Right renal cortex interstitium (tissue), 3 donors: ENCODE results near the gene SH3D19. TPM values are rescaled to one million over a fixed set of nuclear protein-coding genes. Genes with fewer than 3 reads are reported as not detected.
"Not testable (repeated sequence)": the region's sequence is repeated elsewhere in the genome, so short reads cannot be mapped to it uniquely, and the experiment has no call there.

ENCODE experiments used
- DNase-seq, 3 donors: peaks; one replicate each; pipeline ENCODE4 v3.0.0-alpha.2; 2013; ENCODE audit warnings: low read depth in 3 of 3, low spot score in 2 of 3
- polyA plus RNA-seq, 3 donors: library from polyadenylated mRNA; unstranded; fragments of 120-200 nt; gene quantifications; one replicate each; pipeline ENCODE4 v1.2.1, GENCODE V29; 2013; ENCODE audit not compliant: insufficient read length in 3 of 3

SH3D19 gene
- polyA plus RNA-seq, 3 donors: 25.0 to 27.5 (median 26.9) TPM

GRCh38 chr4:151165205-151166000 lies 160.0 kb downstream of the SH3D19 start:
- no peak for DNase-seq

- DNase-seq: no peak
Measured at GRCh38 chr4:151163855-151164254, 161.6 kb downstream of the SH3D19 start.

DNA sequence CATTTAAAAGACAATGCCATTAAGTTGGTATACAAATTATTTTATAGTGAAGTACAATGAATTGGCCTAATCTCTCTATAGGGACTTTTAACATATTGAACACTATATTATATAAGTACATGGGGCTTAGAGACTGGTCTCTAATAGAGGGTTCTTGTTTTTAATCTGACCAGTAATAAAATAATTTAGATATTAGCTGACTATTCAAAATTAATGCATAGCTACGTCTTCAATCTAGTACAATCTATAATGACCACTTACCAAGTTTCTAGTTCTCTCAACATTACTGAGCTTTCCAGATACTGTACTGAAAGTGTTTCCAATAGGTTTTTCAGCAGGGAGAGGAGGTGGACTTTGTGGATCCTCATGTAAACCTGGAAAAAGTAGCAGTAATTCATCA lies 166.4 kb downstream of the SH3D19 start:
- DNase-seq: no peak

DNA sequence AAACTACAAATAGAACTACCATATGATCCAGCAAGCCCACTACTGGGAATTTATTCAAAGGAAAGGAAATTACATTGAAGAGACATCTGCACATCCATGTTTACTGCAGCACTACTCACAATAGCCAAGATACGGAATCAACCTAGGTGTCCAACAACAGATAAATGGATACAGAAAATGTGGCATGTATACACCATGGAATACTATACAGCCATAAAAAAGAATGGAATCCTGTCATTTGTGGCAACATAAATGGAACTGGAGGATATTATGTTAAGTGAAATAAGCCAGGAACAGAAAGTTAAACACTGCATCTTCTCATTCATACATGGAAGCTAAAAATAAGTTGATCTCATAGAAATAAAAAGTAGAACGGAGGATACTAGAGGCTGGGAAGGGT lies 167.9 kb downstream of the SH3D19 start:
- DNase-seq: no peak

DNA sequence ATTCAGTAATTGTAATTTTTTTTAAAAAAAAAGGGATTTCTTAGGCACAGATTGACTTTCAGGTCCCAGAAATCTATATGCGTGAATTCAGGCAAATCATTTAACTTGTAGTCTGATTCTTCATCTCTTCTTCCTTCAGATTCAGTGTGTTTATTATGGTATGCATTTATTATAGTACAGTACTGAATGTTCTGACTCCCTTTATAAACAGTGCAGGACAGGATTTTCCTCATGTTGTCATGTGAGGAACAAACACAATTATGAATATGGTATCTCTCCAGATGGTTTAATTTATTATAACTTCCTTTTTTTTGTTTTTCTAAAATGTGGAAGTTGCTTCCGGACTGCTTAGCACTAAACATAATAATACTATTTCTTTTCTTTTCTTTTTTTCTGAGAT lies 171.8 kb downstream of the SH3D19 start:
- no peak for DNase-seq

DNA sequence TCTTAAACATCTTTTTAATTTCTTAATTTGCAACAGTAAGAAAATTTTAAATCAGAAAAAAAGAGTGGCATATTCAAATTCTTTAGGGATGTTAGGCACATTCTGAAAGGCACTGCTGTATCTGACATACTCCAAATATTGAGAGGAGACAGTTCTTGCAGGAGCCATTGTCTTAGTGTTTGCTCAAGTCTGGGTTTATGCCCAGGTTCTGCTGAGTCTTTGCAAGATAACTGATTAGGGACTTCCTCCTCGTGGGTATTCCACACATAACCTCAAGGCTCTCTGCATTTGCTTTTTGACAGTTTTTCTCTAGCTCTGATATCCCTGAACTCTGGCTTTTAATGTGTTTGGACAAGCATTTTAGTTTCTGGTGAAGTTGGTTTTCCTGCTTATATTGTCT lies 173.4 kb downstream of the SH3D19 start:
- DNase-seq: no peak

DNA sequence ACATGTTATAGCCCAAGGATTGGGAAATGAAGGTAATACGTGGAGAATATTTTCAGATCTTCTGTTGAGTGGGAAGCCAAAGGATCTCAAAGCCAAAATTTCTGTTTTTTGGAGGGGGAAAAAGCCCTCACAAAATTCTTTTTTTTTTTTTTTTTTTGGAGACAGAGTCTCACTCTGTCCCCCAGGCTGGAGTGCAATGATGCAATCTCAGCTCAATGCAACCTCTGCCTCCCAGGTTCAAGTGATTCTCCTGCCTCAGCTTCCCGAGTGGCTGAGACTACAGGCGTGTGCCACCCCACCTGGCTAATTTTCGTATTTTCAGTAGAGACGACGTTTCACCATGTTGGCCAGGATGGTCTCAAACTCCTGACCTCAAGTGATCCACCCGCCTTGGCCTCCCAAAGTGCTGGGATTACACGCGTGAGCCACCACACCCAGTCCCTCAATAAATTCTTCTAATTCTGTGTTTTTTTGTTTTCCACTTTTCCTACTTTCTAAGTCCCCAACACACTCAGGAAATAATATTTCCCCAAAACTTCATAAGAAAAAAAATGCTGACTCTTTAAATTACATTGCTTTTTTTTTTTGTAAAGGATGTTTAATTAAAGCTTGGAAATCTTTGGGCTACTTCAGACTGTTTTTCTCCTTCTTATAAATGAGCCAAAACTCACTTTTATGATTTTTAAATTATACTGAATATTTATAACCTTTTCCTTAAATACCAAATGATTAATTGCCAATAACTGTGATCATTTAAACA lies 174.4 kb downstream of the SH3D19 start:
- no peak for DNase-seq

DNA sequence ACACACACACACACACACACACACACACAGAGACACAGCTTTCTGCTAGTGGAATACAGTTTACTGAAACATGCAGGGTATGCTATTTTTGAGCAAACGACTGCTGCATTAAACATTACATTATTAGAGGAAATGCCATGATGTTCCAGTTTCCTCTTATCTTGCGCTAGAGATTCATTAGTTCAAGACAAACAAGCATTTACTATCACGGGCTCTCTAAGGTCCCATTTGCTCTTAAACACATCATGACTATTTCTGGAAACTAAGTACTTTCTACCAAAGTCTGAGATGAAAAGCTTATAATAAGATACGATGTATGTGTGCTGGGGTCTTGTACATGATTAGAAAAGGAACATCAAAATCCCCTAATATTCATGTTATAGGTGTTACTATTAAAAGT lies 177.1 kb downstream of the SH3D19 start:
- no peak for DNase-seq

DNA sequence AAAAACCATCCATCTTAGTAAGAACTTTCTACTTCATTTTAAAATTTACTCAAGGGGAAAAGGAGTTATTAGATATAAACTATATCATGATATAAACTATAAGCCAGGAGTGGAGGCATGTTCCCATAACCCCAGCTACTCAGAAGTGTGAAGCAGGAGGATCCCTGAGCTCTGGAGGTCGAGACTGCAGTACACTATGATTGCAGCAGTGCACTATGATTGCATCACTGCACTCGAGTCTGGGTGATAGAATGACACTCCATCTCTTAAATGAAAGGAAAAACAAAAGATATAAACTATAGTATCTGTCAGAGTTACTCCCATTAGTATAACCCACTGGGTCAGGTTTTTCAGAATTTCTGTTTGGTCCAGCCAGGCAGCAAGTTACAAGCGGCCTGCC lies 178.4 kb downstream of the SH3D19 start:
- DNase-seq: no peak

DNA sequence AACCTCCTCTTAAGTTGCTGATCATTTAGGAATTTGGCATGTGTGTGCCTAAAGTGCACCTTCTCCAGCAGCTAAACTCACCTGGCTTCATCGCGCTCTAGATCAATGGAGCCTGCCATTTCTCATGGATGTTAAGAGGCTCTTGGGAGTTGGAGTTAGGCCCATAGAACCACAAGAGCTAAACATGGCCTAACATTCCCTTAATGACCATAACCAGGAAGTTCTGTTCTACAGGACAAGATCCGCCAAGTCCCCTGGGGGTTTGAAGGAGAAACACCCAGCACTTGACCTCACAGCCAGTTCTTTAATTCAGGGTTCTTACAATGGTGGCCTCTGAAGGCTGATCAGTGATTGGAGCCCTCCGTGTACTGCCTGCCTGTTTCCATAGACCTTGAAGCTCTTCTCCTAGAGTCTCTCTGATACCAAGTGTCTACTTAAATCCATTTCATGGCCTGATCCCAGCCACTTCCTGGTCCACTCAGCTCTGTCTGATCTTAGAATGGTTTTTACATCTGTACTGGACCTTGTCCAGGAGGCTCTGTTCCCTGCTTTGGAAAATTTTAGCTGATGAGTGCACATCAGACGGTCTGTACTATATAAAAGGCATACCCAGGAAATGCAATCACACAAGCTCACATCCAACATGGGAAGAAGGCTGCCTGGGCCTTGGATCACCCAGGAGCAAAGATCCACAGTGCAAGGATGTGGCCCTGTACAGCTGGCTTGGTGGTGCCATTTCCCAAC lies 180.9 kb downstream of the SH3D19 start:
- no peak for DNase-seq

DNA sequence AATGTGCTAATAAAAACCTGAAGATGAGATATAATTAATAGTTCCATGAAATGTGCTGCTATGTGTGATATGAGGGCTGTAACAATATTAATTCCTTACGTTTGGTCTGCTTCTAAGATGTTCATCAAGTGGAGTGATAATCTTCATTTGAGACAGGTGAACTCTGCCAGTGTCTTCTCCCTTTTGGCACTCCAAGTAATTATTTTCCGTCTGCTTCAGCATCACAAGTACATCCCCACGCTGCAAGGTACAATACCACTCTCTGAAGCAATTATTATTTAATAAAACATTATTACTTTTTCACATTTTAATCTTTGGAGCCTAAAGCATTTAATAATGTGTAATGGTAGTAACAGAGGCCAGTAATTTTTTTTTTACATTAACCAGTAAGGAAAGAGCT lies 181.6 kb downstream of the SH3D19 start:
- DNase-seq: no peak

- DNase-seq: no peak
Measured at GRCh38 chr4:151143162-151143561, 182.2 kb downstream of the SH3D19 start.

DNA sequence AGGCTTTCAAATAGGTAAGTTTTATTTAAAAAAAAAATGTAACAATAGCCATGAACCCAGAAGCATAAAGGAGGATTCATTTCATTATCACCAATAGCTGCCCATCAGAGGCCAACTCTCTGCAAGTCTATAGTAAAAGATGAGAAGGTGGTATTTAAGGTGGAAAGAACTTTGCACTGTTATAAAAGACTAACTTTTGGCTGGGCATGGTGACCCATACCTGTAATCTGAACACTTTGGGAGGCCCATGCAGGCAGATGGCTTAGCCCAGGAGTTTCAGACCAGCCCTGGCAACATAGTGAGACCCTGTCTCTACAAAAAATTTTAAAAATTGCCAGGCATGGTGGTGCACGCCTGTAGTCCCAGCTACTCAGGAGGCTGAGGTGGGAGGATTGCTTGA lies 182.6 kb downstream of the SH3D19 start:
- no peak for DNase-seq

DNA sequence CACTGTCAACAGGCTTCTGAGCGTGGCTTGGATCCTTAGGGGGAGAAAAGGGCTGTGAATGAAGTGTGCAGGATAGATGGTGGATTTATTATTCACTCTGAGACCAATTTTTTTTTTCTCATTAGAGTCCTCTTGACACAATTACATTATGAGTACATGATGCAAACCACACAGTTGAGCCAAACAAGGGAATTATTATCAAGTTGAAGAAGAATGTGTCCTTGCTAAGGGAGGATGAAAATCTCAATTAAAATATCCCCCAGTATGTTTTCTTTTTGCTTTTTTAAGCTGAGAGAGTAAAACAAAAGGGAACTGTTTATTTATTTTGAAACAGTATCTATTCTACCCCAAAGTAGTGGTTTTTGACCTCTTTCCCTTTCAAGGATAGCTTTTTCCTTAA lies 185.6 kb downstream of the SH3D19 start:
- DNase-seq: no peak

DNA sequence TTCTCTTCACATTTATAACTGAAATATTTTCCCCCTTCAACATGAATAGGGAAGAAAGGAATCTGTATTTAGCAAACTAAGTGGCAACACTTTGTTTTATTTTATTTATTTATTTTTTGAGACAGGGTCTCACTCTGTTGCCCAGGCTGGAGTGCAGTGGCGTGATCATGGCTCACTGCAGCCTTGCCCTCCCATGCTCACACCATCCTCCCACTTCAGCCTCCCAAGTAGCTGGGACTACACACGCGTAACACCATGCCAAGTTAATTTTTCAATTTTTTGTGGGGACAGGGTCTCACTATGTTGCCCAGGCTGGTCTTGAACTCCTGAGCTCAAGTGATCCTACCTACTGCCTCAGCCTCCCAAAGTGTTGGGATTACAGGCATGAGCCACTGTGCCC lies 189.4 kb downstream of the SH3D19 start:
- DNase-seq: not testable (repeated sequence)

GRCh38 chr4:151133311-151133710 lies 192.1 kb downstream of the SH3D19 start:
- DNase-seq: no peak

GRCh38 chr4:151129796-151130195 lies 195.6 kb downstream of the SH3D19 start:
- no peak for DNase-seq

- peak; percentile 33 to 57 (median 55) for DNase-seq
Measured at GRCh38 chr4:151117371-151117962, 207.9 kb downstream of the SH3D19 start.

GRCh38 chr4:151114986-151115385 lies 210.4 kb downstream of the SH3D19 start:
- DNase-seq: no peak

DNA sequence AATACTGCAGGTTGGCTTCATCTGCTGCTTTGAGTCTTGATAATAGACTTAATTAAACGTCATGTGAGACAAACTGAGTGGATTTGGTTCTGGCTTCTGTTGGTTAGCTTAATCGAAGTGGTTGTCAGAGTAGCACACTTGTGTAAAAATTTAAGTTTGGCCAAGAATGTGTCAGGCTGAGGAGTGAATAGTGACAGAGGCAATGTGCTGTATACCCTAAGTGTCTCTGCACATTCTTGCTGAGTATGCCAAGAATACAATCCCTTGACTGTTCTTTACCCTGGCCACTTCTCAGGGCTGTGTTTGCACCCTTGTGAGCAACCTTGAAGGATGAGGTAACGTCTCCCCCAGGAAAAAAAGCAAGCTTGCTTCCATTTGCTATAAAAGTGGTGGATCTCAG lies 211.1 kb downstream of the SH3D19 start:
- DNase-seq: no peak

DNA sequence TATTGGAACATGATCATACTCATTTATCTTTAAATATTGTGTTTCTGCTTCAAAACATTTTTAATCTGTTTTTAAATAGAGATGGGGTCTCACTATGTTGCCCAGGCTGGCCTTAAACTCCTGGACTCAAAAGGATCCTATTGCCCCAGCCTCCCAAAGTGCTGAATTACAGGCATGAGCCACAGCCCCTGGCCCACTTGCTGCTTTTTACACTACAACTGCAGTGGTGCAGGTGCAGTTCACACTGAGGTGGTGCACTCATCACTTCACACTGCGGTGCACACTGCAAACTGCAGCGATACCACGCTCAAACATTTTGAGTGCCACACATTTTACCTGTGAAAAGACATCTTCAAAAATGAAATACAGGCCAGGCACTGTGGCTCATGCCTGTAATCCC lies 215.2 kb downstream of the SH3D19 start:
- no peak for DNase-seq
